Stimulated activated CD8-positive, alpha-beta memory T cell treated with anti-CD3 and anti-CD28 coated beads, Interleukin-2, amount 100 ng/mL, for 1 hour (primary cell): ENCODE results near the gene SART3.

Experiments
- DNase-seq, 2 donors: peaks; one replicate each; pipeline ENCODE4 v3.0.0-alpha.2; 2020; ENCODE audit warnings: low read depth in 2 of 2

The SART3 gene, protein sequence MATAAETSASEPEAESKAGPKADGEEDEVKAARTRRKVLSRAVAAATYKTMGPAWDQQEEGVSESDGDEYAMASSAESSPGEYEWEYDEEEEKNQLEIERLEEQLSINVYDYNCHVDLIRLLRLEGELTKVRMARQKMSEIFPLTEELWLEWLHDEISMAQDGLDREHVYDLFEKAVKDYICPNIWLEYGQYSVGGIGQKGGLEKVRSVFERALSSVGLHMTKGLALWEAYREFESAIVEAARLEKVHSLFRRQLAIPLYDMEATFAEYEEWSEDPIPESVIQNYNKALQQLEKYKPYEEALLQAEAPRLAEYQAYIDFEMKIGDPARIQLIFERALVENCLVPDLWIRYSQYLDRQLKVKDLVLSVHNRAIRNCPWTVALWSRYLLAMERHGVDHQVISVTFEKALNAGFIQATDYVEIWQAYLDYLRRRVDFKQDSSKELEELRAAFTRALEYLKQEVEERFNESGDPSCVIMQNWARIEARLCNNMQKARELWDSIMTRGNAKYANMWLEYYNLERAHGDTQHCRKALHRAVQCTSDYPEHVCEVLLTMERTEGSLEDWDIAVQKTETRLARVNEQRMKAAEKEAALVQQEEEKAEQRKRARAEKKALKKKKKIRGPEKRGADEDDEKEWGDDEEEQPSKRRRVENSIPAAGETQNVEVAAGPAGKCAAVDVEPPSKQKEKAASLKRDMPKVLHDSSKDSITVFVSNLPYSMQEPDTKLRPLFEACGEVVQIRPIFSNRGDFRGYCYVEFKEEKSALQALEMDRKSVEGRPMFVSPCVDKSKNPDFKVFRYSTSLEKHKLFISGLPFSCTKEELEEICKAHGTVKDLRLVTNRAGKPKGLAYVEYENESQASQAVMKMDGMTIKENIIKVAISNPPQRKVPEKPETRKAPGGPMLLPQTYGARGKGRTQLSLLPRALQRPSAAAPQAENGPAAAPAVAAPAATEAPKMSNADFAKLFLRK

GRCh38 chr12:108560752-108561719, at the start of gene SART3:
Gene SART3 (minus strand): TSS chr12:108561173. CDS start chr12:108561154, 19 bp downstream.
- DNase-seq, result peak; percentile 59

DNA sequence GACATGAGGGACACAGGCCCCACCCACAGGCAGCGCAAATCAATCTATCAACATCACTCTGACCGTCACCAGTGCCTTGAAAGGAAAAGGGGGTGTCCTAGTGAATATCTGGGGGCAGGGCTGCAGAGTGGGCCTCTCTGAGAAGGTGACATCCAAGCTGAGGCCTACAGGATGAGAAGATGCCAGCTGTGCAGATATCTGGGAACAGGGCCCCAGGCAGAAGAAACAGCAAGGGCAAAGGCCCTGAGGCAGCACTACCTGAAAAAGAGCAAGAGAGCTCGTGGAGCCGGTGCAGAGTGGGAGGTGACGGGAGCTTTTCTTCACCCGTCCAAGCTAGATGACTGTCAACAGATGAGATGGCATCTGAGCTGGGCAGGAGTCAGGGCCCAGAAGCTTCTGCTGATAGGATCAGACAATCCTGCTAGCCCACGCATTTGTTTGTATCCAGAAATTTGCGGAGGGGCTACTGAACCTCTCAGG, 49.4 kb upstream of the SART3 start:
- no peak for DNase-seq

DNA sequence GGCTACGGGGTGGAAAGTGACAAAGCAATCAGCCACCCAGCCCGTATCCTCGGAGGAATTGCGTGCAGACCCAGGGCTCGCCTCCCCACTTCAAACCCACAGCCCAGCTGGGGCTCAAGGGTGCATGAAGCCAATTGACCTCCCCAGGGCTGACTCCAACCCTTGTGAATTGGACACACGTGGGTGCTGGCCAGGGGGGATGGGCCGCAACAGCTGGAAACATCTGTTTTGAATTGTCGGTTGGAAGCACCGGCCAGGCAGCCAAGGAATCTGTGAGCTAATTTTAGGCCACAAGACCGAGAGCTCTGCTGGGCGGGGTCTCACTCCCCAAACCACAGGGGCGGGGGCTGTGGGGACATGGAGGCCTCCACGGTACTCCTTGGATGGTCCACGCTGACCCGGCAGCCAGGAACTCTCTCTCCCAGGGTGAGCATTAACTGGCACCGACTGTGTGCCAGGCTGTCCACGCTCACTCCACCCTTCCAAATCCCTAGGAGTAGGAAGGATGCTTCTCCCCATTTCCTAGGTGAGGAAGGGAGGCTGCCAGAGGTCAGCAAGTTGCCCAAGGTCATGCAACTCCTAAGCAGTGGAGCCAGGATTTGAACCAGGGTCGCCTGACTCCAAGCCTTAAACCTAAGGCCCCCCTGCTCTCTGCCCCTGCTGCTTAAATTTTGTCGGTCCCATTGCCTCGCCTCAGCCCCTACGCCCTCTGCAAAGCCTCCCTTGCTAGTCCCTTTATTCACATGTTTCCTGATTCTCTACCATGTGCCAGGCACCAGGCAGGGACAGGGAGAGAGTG, 48.8 kb upstream of the SART3 start:
- no peak for DNase-seq

GRCh38 chr12:108608616-108609015, 47.6 kb upstream of the SART3 start:
- no peak for DNase-seq

- no peak for DNase-seq
Observed at GRCh38 chr12:108607981-108608600, 47.1 kb upstream of the SART3 start.

GRCh38 chr12:108606492-108606891, 45.5 kb upstream of the SART3 start:
- no peak for DNase-seq

GRCh38 chr12:108605690-108606406, 44.9 kb upstream of the SART3 start:
- DNase-seq, result no peak

GRCh38 chr12:108605000-108605689, 44.2 kb upstream of the SART3 start:
- DNase-seq, result no peak

DNA sequence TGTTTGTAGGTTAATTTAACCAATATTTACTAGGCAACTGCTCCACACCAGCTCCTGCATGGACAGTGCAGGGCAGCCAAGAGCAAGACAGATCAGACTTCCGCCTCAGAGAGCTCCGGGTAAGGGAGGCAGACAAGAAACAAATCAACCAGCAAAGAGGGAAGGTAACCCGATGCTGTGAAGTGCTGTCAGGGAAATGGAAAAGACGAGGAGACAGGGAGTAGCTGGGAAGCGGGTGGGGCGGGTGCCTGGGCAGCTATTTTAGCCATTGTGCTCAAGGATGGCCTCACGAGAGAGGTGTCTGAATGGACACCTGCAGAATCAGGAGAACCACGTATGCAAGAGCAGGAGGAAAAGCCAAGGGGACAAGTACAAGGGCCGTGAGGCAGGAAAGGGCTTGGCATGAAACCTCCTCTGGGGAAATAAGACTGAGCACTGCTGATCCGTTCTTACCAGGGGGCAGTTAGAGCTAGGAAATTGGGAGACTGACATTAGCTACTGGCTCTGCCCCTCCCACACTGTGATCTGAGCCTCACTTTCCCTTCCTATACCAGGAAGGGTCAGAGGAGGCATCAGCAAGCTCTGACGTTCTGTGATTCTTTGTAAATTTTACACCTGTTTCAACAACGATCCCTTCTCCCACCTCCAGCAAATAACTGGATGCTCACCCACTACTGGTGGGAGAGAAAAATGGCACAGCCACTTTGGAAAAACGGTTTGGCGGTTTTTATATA, 43.4 kb upstream of the SART3 start:
- no peak for DNase-seq

DNA sequence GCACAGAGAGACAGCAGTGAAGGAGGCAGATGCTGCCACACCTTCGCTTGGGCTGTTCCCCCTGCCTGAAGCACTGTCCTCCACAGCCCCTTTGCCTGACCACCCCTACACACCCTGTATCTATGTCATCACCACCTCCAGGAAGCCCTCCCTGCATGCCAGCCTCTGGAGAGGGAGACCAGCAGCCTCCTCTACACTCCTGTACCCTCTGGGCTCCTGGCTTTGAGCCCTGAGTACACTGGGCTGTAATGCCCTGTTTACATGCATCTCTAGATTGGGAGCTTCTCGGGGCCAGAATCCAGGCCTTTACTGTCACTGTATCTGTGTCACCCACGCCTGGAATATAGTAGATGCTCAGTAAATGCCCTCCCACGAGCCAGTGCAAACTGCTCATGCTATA, 42.8 kb upstream of the SART3 start:
- no peak for DNase-seq

DNA sequence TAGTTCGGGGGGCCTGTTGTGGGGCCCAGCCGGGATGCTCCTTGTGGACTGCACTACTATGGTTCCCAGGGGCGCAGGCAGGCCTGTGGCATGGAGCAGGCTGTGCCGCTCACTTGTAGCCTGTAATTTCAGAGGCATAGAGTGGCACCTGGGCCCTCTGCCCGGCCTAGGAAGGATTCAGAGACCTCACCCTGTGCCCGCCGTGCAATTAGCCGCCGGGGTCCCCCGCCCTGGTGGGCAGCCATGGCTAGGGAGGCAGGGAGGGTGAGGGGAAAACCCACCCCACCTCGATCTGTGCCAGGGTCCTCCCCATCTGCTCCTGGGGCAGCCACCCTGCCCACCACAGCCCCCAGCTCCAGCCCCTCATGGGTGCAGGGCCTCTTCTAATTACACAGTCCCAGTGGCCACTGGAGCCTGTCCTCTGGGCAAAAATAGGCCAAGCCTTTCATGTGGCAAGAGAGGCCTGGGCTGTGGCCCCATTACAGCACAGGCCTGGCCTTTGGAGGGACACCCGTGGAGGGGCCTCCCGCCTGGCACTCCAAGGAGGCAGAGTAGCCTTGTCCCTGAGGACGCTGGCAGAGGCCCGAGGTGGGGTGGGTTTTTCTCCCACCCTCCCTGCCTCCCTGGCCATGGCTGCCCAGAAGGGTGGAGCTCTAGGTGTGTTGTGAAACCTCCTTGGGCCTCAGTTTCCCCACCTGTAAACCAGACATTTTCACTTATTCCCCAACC, 42.2 kb upstream of the SART3 start:
- DNase-seq, result no peak

GRCh38 chr12:108602209-108602705, 41.3 kb upstream of the SART3 start:
- DNase-seq, result no peak

GRCh38 chr12:108600702-108601007, 39.7 kb upstream of the SART3 start:
- DNase-seq, result no peak

GRCh38 chr12:108599948-108600701, 39.2 kb upstream of the SART3 start:
- no peak for DNase-seq

GRCh38 chr12:108599541-108599940, 38.6 kb upstream of the SART3 start:
- DNase-seq, result no peak

DNA sequence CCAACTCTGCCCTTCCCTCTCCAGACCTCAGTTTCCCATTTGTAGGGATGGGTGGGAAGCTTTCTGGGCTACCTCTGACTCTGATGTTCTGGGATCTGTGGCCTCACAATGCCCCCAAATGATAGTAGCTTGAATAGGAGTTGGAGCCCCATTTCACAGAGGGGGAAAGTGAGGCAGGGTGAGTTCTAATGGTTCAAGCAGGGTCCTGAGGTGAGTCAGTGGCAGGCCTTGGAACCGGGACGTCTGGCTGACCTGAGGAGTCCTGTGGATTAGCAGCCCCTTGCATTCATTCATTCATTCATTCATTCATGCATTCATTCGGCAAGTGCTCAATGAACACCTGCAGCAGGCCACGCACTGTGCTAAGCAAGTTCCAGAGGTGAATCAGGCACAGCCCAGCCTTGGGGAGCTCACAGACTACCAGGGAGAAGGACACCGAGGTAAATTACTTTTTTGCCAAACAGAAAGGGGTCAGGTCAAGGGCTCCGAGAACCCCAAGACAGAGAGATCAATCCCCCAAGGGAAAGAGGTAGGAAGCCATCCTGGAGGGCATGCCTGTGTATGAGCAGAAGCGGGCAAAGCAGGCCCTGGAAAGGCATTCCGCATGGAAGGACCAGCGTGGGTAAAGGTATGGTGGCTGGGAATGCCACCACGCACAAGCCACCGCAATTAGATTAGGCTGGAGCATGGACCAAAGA, 37.7 kb upstream of the SART3 start:
- DNase-seq, result no peak
